Measurements from ENCODE around the gene RET.
"Not testable (repeated sequence)": the region's sequence is repeated elsewhere in the genome, so short reads cannot be mapped to it uniquely, and the experiment has no call there.

The RET gene

DNA sequence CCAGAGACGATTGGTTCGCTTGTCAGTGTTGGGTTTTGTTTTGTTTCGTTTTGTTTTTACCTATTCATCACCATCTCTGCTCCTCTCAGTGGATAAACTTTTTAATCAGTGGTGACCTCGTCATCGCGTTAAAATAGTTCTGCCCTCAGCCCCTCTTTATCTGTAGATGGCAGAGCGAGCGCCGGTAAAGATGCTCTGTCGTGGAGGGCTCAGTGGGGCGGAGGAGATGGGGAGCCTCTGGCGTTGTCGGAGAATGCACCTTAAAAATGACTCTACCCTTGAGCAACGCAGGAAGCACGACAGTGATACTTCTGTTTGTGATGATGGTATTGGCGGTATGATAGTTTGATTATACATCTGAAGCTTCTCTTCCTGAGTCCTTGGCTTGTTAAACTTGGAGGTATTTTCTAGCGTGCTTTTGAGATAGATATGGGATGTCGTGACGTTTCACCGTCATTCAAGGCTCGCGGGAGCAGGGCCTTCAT, 61.9 kb downstream of the RET start:
- DNase-seq = peak; percentile 36

DNA sequence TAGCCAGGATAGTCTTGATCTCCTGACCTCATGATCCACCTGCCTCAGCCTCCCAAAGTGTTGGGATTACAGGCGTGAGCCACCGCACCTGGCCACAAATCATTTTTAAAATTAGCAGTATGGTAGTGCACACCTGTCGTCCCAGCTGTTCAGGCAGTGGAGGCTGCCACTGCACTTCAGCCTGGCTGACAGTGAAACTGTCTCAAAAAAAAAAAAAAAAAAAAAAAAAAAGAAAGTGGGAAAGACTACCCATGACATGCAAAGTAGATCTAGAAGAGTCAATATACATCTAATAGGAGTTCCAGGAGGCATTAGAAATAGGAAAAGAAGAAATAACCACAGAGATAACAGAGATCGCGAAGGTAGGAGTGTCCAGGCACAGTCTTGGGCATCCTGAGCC, 64.6 kb downstream of the RET start:
- DNase-seq = no peak

DNA sequence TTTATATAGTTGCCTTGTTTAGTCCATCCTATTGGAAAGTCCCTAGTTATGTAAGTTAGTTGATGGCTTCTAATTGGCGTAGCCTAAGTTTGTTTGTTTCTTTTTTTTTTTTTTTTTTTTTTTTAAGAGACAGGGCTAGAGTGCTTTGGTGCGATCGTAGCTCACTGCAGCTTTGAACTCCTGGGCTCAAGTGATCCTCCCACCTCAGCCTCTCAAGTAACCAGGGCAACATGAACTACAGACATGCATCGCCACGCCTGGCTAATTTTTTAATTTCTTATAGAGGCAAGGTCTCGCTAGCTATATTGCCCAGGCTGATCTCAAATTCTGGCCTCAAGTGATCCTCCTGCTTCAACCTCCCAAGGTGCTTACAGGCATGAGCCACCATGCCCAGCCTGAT, 68.4 kb downstream of the RET start:
- DNase-seq = no peak

DNA sequence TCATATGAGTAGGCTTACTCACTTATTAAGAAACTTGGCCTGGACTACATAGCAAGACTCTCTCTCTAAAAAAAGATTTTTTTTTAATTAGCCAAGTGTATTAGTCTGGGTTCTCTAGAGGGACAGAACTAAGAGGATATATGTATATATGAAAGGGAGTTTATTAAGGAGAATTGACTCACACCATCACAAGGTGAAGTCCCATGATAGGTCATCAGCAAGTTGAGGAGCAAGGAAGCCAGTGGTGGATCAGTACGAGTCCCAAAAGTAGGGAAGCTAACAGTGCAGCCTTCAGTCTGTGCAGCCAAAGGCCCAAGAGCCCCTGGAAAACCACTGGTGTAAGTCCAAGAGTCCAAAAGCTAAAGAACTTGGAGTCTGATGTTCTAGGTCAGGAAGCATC, 69.1 kb downstream of the RET start:
- DNase-seq = not testable (repeated sequence)

DNA sequence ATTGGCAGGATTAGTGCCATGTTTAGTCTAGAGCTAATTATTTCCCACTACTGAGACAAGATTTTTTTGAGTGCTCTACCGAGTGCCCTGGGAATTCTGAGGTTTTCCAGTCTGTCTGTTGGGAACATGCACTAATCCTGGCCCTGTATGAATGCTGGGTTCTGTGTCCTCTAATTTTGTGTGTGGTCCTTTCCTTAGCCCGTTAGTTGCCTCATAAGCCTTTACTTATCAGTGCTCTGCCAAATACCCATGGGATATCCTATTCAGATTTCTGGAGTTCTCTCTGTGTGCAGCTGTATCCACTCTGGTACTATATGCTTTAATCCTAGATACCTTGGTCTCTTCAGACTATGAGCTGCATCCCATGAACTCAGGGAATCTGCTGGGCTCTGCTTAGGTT, 74.5 kb downstream of the RET start:
- DNase-seq = peak; percentile 3

DNA sequence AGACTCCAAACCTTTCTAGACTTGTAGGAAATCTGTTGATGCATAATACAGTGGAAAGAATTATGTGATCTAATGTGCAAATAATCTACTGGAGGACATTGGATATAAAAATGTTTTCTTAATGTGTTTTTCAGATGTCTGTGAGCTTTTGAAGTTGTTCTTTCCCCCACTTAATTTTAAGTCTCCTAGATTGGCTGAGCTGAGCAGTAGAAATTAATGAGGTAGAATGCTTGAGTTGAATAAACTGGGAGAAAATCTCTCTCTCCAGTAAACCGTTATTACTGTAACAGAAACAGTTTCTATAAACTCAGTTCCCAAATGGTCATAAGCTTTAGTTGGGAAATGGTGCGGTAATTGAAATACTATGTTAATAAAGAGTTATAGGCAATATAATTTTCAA, 77.0 kb downstream of the RET start:
- DNase-seq = no peak

DNA sequence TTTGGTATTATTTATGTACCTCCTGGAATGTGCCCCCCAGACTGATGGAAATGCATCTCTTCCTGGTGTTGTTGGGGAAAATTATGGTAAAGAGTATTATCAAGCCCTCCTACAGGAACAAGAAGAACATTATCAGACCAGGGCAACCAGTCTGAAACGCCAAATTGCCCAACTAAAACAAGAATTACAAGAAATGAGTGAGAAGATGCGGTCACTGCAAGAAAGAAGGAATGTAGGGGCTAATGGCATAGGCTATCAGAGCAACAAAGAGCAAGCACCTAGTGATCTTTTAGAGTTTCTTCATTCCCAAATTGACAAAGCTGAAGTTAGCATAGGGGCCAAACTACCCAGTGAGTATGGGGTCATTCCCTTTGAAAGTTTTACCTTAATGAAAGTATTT, 78.4 kb downstream of the RET start:
- DNase-seq = no peak

DNA sequence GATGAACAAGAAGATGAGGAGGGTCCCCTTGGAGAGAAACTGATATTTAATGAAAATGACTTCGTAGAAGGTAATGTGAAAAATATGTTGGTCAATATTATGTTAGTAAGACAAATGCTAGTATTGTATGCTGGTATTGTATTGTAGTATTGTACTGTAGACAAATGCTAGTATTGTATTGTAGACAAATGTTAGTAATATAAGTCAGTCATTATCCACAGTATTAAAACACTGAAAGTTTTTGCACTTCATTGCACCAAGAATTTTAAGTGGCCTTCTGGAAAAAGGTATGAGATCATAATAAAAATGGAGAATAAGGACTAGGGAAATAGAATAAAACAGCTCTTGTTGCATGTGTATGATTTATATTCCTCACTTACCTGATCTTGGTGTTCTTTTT, 78.9 kb downstream of the RET start:
- no peak for DNase-seq

DNA sequence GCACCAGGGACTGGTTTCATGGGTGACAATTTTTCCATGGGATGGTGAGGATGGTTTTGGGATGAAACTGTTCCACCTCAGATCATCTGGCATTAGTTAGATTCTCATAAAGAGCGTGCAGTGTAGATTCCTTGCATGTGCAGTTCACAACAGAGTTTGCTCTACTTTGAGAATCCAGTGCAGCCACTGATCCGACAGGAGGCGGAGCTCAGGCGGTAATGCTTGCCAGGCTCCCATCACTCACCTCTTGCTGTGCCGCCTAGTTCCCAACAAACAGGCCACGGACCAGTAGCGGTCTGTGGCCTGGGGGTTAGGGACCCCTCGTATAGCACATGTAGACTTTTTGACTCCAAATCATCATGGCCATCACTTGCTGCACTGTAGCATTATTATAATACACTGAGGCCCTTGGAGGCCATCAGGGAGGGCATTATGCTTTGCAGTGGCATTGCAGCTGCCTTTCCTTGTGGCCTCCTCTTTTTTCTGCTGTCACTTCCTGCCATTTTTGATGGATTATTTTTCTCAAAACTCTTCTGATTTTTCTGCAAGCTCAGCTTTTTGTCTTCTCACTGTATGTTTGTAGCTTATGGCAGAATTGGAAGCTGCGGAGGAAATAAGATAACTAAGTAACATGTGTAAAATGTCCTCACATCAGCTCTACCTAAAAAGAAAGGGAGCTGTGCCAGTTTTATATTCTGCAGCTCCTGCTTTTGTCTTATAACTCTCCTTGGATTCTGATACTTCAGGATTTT, 79.9 kb downstream of the RET start:
- DNase-seq = no peak

DNA sequence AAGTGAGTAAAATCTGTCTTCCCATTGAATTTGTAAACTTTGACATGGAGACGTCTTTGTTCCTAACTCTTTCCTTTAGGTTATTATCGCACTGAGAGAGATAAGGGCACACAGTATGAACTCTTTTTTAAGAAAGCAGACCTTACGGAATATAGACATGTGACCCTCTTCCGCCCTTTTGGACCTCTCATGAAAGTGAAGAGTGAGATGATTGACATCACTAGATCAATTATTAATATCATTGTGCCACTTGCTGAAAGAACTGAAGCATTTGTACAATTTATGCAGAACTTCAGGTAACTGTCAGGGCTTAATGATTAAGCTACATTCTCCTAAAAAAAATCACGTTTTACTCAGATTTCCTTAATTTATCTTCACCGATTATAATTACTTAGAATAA, 81.8 kb downstream of the RET start:
- no peak for DNase-seq

DNA sequence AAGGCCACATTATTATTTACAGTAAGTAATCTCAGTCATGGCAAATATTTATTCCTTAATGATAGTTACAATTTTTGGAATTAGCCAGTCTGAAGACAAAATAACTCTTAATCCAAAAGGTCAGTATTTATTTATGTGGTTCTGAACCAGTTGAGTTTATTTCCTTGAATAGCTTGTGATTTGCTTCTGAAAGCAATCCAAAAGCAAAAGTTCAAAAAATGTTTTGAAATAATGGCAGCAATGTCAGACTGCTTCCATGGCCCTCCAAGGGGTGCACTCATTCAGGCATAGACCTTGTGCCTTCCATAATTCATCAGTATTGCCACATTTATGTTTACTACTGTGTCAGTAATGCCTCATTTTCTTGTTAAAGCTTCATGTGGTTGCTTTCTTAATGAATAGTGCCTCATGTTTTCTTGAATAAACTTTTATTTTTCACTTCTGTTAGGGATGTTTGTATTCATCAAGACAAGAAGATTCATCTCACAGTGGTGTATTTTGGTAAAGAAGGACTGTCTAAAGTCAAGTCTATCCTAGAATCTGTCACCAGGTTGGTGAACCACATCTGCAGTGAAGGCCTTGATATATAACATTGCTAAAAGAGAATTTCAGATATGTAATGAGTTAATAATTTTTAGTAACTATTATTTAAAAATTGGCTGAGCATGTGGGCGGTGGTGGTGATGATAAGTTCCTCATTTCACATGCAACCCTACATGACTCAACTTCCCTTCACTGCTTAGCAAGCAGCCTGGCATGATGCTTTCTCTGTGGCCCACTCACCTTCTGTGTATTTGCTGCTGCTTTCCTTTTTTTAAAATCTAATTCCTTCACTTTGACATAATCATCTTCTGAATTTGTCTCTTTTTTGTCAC, 83.4 kb downstream of the RET start:
- DNase-seq = no peak

DNA sequence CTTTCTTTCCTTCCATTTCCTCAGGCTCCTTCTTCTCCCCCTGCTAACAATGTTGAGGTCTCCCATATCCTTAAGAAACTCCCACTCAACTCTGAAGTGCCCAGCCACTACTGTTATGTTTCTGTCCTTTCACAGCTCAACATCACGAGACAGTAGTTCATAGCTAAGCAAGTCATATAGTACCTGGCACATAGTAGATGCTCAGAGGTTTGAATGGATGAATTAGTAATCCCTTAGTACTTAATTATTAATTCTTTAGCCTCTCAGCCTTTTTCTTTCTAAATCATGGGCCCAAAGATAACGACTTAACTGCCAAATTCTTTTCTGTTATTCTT, 84.0 kb downstream of the RET start:
- no peak for DNase-seq

DNA sequence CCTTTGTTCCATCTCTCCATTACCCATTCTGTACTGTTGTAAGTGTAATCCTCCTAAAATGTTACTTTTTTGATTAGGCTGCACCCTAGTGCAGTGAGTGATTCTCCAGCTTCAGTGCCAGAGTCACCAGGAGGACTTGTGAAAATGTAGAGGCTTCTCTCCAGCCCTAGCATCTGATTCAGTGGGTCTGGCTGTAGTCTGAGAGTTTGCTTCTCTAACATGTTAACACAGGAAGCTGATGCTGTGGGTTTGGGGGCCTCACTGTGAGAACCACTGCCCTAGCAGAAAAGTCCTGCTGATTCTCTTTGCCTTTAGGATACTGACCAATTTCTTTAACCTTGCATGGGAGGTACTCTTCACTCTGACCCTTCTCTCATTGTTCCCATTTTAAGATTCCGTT, 85.7 kb downstream of the RET start:
- no peak for DNase-seq

DNA sequence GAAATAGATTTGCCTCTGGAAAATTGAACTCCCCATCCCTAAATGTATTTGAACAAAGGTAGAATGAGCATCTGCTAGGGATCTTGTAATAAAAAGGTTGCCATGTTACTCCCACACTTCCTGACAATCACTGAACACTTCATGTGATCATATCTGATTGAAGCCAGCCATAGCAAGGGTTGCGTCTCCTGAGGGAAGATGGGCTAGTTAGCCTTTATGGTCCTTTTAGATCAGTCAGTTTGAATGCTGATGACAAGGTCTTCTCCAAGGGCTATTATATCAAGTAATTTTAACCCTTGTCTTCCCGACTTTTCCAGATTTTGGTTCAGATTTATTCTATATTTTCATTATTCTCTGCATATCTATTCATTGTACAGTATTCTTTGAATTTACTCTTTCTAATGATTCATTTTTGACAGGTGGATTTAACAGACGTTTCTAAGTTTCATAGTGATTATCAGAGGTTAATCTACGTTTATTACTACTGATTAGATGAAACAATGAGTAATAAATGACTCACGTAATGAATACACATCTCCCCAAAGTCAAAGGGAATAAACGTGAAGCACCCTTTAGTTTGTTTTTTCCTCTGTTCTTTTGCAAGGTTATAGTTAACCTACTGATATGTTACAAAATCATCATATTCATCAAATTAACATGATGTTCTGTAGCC, 89.5 kb downstream of the RET start:
- no peak for DNase-seq

DNA sequence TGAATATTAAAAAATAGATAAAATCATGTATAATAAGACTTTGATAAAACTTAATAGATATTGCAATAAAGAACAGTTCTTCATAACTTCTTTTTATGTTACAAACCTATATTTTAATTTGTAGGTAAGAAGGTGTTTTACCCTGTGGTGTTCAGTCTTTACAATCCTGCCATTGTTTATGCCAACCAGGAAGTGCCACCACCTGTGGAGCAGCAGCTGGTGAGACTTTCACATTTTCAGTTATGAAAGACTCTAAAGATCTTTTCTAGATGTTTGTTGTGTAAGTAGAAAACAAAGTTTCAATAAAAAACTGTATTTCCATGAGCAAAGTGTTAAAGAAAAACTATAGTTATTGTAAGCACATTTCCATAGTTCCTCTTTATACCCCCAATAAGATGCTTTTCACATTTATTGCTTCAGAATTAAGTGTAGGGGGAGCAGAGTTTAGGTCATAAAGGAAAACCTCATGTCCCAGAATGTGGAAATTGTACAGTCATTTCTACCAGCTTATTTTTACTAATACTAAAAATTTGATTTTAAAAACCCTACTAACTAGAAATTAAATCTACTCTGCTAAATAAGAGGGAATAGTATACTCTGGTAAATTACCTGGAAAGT, 90.1 kb downstream of the RET start:
- no peak for DNase-seq

DNA sequence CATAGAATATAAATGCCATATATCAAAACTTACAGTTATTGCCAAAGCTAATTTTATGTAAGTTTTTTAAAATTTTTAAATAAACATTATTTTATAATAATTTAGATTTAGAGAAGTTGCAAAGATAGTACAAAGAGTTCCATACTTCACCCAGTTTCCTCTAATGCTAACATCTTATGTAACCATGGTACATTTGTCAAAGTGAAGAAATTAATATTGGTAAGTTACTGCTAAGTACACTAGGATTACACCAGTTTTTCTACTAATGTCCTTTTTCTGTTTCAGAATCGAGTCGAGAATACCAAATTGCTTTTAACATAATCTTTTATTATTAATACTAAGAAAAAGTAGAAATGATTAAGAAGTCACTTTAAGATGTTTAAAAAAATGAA, 90.6 kb downstream of the RET start:
- DNase-seq = no peak

DNA sequence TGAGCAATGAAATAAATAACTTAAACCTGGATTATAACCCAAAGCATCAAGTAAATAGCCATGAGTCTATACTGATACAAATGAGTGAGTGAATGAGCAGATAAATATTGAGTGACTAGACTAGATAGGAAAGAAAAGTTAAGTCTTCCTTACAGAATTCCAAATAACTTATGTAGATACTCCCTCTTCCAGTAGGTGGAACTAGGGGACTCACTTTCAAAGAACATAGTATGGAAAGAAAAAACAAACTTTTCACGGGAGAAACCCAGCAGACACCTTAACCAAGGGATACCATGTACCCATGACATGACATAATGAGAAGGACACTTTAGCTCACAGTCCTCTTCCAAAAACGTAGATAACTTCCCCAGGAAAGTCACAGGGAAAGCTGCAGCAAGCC, 93.6 kb downstream of the RET start:
- DNase-seq = no peak

DNA sequence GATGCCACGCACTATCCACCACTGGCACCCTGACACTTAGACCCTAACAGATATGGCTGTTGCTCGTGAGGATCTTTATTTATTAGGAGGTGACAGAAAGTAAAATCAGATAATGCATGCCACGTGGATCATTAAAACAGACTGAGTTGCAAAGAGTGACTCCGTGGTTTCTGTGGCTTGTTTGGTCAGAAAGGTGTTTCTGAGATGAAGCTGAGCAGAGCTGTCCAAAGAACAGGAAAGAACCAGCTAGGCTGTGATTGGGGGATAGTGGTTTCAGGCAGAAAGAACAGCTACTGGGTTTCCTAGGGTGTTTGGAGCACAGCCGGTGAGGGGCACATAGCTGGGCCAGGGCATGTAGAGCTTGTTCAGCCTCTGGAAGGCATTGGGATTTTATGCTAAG, 95.8 kb downstream of the RET start:
- DNase-seq = no peak

DNA sequence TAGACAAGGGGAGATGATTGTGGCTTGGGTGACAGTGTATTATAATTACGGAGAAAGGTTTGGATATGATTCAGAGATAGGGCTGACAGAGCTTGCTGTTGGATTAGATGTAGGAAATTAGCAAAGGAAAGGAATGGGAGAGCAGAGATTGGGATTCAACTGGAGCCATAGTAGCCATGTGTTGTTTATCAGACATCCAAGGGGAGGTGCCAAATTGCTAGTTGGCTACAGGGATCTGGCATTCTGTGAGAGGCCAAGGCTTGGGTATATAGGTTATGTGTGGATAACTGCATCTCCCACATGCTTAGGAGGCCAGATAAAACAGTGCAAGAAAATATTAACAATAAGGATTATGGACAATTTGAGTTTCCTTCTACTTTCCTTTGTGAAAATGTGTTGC, 96.3 kb downstream of the RET start:
- no peak for DNase-seq

DNA sequence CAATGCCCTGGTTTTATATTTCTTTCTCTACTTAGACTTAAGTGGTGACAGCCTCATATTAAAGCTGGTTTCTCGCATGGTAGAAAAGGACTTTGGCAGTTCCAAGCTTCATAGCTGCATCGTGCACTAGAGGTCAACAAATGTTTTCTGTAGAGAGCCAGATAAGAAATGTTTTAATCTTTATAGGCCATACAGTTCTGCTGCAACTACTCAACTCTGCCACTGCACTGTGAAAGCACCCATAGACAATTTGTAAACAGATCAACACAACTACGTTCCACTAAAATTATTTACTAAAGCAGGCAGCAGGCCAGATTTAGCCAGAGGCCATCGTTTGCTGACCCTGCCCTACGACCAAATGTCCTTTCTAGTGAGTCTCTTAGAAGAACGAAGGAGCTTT, 98.1 kb downstream of the RET start:
- no peak for DNase-seq

DNA sequence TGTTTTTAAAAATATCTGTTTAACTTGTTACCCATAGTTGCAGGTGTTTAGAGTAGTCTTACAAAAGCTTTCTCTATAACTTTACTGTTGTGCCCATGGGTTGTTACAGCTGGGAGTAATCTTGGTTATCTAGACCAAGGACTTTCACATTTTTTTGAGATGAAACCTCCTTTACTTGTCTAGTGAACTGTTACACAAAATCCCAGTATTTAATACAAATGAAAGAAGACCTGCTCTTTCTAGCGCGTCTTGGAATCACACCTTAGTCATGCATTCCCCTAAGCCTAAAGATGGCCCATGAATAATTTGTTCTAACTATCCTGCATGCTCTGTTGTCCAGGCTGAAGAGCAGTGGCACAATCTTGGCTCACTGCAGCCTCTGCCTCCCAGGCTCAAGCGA, 99.4 kb downstream of the RET start:
- DNase-seq = no peak

DNA sequence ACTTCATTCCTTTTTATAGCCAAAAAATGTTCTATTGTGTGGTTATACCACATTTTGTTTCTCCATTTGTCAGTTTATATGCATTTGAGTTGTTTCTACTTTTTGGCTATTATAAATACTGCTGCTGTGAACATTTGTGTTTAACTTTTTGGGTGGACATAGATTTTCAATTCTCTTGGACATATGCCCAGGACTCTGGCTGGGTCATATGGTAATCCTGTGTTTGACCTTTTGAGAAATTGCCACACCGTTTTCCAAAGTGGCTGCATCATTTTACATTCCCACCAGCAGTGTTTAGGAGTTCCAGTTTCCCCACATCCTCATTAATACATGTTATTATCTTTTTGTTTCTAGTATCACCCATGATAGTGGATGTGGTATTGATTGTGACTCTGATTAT, 100.7 kb downstream of the RET start:
- no peak for DNase-seq
